ENCODE measurements around the gene NKX6-2. TPM values are rescaled to one million over a fixed set of nuclear protein-coding genes. Genes with fewer than 3 reads are reported as not detected.

The NKX6-2 gene
- polyA plus RNA-seq, 1 donor (not counting 4 experiments of a cell fraction or from before 2014, with no cell fraction given) = not detected

DNA sequence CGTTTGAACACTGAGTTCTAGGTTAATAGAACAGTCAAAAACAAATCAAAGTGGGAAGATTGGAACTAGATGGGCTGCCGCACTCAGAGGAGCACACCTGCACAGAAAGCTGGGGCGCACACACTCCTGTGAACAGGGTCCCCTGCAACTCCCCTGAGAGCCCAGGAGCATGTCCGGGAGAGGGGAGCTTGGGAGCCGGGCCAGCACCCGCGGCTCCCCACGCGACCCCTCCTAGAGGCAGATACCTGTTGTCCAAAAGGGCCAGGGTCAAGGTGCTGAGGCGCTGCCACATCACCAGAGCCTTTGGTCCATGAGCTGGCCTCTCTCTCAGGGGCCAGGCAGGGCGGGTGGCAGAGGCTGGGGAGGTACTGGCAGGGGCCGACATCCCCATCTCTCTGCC, 5.6 kb downstream of the NKX6-2 start:
- Histone ChIP-seq H3K4me2 (ENCODE audit: control insufficient read depth, extremely low read depth, insufficient read depth, low read depth, low read length) (no peak overlapping the region), H4K20me1 (ENCODE audit: control insufficient read depth, extremely low read depth, insufficient read depth, low read length) (no peaks in the 10 kb centered on the region), H3K4me3 (ENCODE audit: control insufficient read depth in 2 of 3, extremely low read depth in 1 of 3, insufficient read depth in 2 of 3, low read depth in 1 of 3, low read length in 3 of 3) (no peak overlapping the region), H3K9ac (ENCODE audit: control insufficient read depth, extremely low read depth, insufficient read depth, low read length) (no peak overlapping the region), H3K27me3 (ENCODE audit: control insufficient read depth, extremely low read depth, insufficient read depth, low read length) (peaks cover 17% of the 10 kb centered on the region), H3K79me2 (ENCODE audit: control insufficient read depth, insufficient read depth, low read length) (no peaks in the 10 kb centered on the region), H3K36me3 (ENCODE audit: control insufficient read depth in 2 of 2, extremely low read depth in 1 of 2, insufficient read depth in 2 of 2, low read length in 2 of 2) (no peaks in the 10 kb centered on the region), H3K9me1 (ENCODE audit: control insufficient read depth, extremely low read depth, insufficient read depth, low read length) (no peaks in the 10 kb centered on the region), H3K9me3 (ENCODE audit: control insufficient read depth, low read depth, low read length) (no peaks in the 10 kb centered on the region), H3K4me1 (ENCODE audit: control insufficient read depth, extremely low read depth, insufficient read depth, low read length) (no peaks in the 10 kb centered on the region), H2AFZ (ENCODE audit: control insufficient read depth, low read length) (no peak overlapping the region), H3K27ac (ENCODE audit: control insufficient read depth, insufficient read depth, low read length) (no peak overlapping the region)
- FAIRE-seq (no peak), DNase-seq (ENCODE audit: low read depth, low spot score) (no peak)
- dilution Hi-C loops (cut with MboI; ENCODE audit: extremely low pct_ligation_motif_present, low sequenced_read_pairs) = no loop called here
- no peak for TF ChIP-seq EZH2 (IDR thresholded peaks at IDR 0.05; ENCODE audit: low read length)
- TF ChIP-seq, protein P1, sequence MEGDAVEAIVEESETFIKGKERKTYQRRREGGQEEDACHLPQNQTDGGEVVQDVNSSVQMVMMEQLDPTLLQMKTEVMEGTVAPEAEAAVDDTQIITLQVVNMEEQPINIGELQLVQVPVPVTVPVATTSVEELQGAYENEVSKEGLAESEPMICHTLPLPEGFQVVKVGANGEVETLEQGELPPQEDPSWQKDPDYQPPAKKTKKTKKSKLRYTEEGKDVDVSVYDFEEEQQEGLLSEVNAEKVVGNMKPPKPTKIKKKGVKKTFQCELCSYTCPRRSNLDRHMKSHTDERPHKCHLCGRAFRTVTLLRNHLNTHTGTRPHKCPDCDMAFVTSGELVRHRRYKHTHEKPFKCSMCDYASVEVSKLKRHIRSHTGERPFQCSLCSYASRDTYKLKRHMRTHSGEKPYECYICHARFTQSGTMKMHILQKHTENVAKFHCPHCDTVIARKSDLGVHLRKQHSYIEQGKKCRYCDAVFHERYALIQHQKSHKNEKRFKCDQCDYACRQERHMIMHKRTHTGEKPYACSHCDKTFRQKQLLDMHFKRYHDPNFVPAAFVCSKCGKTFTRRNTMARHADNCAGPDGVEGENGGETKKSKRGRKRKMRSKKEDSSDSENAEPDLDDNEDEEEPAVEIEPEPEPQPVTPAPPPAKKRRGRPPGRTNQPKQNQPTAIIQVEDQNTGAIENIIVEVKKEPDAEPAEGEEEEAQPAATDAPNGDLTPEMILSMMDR (optimal IDR thresholded peaks at IDR 0.05 in 1 of 3, IDR thresholded peaks at IDR 0.05 in 1 of 3, conservative IDR thresholded peaks at IDR 0.05 in 1 of 3; ENCODE audit: extremely low read depth in 1 of 3, insufficient read depth in 2 of 3, low read length in 3 of 3) = no peak

DNA sequence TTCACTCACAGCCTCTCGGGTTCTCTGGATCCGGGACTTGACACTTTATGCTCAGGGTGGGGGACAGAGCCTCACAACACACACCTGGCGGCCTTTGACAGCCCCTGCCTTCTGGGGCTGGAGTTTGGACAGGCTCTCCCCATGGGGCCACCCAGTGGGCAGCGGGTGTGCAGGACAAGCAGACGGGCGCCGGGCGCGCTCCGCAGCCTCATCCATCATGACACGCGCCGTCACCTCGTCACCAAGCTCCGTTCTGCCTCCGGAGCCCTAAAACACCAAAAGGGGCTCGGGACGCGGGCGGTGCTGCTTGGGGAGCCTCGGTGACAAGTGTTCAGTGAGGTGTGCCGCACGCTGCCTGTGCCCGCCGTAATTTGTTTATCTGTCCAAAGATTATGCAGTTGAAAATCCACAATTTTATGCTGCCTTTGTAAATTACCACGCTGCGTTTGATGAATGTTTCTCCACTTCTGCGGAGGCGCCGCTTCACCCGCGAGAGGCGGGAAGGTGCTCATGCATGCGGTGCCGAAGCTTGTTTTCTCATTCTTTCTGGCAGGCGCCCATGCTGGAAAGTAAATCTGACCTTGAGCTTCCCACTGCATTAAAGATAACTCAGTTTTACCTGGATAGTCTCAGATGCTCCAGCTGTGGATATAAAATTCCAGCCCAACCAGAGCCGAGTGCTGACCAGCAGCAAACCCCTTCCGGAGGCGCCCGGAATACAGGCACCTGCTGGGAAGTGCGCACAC, 6.2 kb downstream of the NKX6-2 start:
- Histone ChIP-seq H3K4me2 (ENCODE audit: control insufficient read depth, extremely low read depth, insufficient read depth, low read depth, low read length) (no peak overlapping the region), H3K4me1 (ENCODE audit: control insufficient read depth, extremely low read depth, insufficient read depth, low read length) (no peaks in the 10 kb centered on the region), H2AFZ (ENCODE audit: control insufficient read depth, low read length) (no peak overlapping the region), H3K27me3 (ENCODE audit: control insufficient read depth, extremely low read depth, insufficient read depth, low read length) (peaks cover 12% of the 10 kb centered on the region), H4K20me1 (ENCODE audit: control insufficient read depth, extremely low read depth, insufficient read depth, low read length) (no peaks in the 10 kb centered on the region), H3K9me1 (ENCODE audit: control insufficient read depth, extremely low read depth, insufficient read depth, low read length) (no peaks in the 10 kb centered on the region), H3K27ac (ENCODE audit: control insufficient read depth, insufficient read depth, low read length) (no peak overlapping the region), H3K79me2 (ENCODE audit: control insufficient read depth, insufficient read depth, low read length) (no peaks in the 10 kb centered on the region), H3K9me3 (ENCODE audit: control insufficient read depth, low read depth, low read length) (no peaks in the 10 kb centered on the region), H3K9ac (ENCODE audit: control insufficient read depth, extremely low read depth, insufficient read depth, low read length) (no peak overlapping the region), H3K4me3 (ENCODE audit: control insufficient read depth in 2 of 3, extremely low read depth in 1 of 3, insufficient read depth in 2 of 3, low read depth in 1 of 3, low read length in 3 of 3) (no peak overlapping the region), H3K36me3 (ENCODE audit: control insufficient read depth in 2 of 2, extremely low read depth in 1 of 2, insufficient read depth in 2 of 2, low read length in 2 of 2) (no peaks in the 10 kb centered on the region)
- TF ChIP-seq, protein P1 (optimal IDR thresholded peaks at IDR 0.05 in 1 of 3, IDR thresholded peaks at IDR 0.05 in 1 of 3, conservative IDR thresholded peaks at IDR 0.05 in 1 of 3; ENCODE audit: extremely low read depth in 1 of 3, insufficient read depth in 2 of 3, low read length in 3 of 3) = no peak
- TF ChIP-seq EZH2 (IDR thresholded peaks at IDR 0.05; ENCODE audit: low read length) = no peak
- FAIRE-seq (no peak), DNase-seq (ENCODE audit: low read depth, low spot score) (no peak)
- dilution Hi-C loops (cut with MboI; ENCODE audit: extremely low pct_ligation_motif_present, low sequenced_read_pairs) = no loop called here
